Hypothalamus (tissue), 51 donors: ENCODE measurements around the gene TMEM184A.

Source experiments
- DNase-seq, 51 donors: peaks; one replicate each; lab custom pipeline; 2025; lab: John Stamatoyannopoulos, UW

The TMEM184A gene

DNA sequence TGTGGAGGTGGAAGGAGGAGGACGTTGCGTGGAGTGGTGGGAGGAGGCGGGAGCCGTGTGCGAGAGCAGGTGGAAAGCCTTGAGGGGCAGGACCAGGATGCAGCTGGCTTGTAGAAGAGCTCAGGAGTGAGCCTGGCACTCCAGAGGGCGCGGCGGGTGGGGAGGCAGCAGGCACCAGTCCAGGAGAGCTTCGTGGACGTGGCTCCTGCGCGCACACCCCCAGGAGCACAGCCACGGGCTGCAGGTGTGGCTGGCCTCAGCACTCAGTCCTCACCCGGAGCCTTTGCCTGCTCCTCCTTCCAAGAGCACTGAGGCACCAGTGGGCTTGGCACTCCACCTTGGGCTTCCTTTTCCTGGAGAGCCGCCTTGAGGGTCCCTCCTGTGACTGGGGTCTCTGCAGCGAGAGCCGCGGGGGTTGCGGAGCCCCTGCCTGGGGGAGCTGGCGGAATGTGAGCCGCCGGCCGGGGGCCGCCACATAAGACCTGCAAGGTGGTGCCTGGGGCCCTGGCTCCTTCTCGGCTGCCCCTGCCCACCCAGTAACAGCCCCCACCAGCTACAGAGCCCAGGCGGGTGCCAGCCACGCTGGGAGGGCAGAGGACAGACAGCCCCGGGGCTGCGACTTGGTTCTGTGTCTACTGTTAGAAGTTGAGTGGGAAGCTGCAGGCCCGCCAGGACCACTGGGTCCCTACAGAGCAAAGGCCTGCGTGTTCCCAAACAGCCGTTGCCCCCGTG, 14.4 kb downstream of the TMEM184A start:
- no peak for DNase-seq

DNA sequence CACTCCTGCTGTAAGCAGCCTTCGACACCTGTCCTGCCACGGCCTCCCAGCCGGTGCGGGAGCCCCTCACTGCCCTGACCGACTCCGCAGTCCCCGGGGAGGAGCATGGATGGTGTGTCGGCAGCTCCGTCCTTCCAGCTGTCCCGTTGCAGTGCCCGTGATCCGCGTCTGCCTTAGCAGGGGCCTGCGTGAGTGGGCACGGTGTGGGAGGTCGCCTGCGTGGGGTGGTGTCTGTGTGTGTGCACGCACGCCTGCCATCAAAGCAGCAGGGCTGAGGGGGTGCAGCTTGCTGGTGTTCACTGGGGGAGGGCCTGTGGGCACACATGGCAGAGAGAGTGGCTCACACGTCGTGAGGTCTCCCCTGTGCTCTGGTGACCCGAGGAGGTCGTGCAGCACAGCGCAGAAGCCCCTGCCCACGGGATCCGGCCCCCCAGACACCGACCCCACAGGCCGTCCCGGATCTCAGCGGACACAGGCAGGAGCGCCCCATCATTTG, 15.2 kb downstream of the TMEM184A start:
- DNase-seq = peak in 1 of 51 donors; percentile 15

DNA sequence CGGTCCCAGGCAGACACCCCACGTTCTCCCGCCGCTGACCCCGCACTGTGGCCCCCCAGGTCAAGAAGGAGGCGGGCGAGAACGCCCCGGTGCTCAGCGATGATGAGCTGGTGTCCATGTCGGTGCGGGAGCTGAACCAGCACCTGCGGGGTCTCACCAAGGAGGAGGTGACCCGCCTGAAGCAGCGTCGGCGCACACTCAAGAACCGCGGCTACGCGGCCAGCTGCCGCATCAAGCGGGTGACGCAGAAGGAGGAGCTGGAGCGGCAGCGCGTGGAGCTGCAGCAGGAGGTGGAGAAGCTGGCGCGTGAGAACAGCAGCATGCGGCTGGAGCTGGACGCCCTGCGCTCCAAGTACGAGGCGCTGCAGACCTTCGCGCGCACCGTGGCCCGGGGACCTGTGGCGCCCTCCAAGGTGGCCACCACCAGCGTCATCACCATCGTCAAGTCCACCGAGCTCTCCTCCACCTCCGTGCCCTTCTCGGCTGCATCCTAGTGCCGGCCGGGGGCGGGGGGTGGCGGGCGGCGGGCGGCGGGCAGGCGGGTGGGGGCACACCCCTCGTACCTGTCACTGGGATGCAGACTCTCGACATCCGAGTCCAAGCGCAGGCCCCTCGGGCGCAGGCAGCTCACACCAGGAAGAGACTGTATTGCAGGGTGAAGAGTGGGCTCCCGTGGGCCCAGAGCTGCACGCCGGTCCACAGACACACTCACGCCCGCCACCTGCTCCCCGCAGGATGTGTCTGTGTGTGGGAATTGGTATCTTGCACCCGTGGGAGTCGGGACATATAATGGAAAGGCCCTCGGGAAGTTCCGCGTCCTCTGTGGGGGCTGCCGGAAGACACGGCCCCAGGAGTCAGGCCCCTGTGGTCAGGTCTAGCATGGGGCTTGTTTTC, 15.9 kb downstream of the TMEM184A start:
- no peak for DNase-seq

DNA sequence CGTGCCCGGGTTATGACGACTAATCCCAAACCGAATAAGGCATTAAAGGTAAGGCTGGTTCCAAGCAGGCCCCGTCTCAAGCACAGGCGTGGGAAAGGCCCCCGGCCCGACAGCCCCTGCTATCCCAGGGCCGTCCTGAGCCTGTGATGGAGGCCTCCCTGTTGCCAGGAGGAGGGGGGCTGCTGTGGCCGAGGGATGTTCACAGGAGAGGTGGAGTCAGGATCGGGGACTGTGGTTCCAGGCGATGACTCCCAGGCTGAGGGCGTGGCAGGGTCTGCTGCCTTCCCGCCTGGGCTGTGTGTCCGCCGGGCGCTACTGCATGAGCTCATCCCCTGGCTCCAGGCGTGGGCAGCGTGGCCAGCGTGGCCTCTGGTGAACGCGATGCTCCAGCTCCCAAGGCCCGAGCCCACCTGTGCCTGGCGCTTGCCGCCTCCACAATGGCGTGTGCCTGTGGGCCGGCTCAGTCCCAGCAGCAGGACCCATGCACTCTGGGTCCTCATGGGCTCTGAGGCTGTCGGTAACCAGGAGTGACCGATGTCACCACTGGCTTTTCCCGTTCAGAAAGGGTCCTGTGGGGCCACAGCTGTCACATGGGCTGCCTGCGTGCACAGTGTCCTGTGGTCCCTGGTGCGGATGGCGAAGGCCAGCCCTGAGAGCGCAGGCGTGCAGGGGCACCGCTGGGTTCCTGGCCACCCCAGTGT, 16.7 kb downstream of the TMEM184A start:
- DNase-seq = no peak

DNA sequence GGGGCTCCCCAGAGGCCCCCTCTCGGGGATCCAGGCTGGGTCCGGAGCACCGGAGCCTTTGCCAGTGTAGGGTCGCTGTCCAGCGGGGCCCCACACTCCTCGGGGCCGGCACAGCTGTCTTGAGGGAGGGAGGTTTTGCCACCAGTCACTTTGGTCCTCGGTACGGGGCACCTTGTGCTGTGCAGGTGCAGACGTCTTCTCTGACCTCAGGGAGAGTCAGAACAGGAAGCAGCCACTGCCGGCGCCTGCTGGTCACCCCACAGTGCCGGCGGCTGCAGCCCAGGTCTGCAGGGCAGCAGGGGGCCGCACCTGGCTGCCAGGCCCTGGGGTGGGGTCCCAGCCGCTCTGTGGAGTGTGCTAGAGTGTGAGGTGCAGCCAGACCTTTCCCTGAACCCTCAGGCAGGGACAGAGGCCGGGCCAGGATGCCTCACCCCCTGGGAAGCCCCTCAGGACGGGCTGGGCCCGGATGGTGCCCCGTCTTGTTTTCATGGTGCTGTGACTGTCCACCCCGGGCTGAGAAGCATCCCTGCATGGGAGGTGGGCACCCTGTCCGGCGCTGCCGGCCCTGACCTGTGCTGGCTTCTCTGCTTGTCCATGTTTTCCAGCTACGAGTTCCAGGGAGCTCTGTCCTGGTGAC, 17.3 kb downstream of the TMEM184A start:
- DNase-seq = no peak

DNA sequence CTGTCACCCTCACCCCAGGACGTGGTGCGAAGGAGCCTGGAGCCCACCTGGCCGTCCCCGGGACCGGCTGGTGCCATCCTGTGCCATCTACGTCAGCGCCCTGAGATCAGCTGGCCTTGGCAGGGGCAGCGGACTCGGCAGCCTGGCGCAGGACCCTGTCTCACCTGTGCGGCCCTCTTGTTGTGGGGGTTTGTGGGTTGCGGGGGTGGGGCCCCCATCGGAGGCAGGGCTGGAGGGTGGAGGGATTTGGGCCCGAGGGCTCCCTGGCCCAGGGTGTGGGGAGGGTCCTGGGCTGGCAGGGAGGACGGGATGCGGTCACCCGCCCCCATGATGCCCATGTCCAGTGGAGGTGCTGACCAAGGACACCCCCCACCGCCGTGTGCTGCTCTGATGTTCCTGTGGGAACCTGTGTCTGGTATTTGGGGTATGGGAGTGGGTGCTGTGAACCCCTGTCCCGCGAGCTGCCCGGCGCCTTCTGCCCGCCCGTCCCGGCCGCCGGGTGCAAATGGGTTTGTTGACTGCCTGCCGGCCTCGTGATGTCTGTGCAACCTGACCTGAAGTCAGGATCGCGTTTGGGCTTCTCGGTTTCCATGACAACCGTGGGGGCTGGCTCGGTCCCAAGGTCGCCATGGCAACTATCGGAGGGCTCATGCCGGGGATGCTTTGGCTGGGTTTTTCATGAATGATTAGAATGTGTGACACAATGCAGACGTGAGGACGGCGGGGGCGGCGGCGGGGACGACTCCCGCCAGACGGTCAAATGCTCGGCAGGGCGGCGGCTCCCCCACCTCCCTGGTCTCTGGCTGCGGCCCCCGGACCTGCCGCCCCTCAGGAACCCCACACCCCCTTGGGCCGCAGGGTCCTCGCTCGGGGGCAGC, 18.2 kb downstream of the TMEM184A start:
- peak in 35 of 51 donors; percentile 21 to 86 (median 62) for DNase-seq

DNA sequence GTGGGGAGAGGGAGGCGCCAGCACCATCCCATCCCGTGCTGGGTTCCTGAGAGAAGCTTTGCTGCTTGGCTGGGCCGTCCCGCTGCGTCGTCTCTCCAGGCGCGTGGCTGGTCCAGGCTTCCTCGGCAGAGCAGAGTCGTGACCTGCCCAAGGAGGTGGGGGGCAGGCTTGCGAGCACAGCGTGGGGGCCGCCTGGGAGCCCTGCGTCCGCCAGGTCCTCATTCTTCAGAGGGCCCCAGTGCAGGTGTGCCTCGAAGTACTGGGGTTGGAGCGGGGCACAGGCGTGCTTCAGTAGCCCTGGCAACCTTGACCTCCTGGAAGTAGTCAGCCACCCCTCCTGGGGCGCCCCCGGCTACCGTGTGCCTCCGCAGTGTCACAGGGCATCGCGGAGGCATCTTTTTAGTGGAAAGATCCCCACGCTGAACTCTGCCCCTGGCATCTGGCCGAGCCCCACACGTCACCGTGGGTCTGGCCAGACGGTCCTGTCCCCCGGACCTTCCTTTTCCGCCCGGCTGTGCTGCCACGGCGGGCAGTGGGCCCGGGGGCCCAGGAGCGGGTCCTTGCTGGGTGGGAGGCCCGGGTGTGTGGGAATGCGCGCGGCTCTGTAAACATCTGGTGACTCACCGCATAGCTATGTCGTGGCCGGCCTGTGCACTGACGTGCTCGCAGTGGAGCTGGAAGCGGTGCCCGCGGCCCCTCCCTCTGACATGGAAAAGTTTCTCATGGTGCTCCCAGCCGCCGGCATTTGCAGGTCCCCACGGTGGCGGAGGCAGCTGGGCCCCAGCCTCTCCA, 19.1 kb downstream of the TMEM184A start:
- DNase-seq = peak in 35 of 51 donors; percentile 10 to 83 (median 55)

DNA sequence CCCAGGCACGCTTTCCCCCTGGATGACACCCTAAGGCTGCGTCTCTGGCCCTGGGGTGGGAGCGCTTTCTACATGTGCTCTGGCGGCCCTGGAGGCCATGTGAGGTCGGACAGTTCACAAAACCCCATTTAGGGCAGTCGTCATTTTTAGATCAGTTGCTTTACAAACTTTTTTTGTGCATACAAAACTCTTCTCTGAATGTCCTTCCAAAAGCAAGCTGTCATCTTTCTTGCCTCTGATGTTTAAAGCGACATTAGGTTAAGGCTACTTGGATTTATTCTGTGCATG, 19.6 kb downstream of the TMEM184A start:
- no peak for DNase-seq

DNA sequence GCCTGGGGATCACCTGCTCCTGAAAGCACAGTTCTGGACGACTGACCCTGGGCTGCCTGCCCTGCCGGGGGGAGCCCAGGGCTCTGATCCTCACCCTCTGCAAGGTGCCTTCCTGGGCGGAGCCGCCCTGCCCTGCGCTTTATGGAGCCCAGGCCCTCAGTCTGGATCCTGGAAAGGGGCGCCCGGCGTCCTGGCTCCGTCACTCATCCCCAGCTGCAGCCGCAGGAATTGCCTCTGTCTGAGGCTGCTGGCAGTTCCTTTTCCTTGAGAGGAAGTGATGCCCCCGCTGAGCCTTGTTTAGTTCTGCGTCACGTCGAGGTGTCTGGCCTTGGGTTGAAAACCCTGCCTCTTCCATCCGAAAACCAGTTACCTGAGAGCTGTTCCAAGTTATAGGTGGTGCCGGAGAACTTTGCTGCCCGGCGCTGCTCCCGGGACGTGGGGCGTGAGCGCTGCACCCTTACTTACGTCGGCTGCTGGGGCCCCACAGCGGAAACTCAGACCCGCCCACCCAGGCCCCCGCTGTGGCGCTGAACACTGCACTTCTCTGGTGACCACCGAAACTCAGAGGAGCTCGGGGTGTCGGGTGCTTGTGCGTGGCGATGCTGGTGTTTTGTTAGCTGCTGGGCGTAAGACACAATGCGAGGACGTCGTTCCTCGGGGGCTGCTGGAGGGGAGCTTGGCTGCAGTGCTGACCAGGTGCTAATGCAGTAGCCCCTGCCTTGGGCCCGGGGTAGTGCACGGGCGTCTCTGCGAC, 20.1 kb downstream of the TMEM184A start:
- DNase-seq = peak in 6 of 51 donors; percentile 7 to 28 (median 13)

DNA sequence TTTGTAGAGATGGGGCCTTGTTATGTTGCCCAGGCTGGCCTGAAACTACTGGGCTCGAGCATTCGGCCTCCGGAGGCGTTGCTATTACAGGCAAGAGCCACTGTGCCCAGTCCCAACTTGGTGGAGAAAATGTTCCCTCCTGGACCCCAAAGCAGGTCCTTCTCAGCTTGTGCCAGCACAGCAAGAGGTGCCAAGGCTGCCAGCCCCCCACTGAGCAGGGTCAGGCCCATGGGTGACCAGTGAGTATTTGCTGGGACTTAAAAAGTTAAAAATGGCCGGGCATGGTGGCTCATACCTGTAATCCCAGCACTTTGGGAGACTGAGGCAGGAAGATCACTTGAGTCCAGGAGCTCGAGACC, 20.9 kb downstream of the TMEM184A start:
- no peak for DNase-seq

DNA sequence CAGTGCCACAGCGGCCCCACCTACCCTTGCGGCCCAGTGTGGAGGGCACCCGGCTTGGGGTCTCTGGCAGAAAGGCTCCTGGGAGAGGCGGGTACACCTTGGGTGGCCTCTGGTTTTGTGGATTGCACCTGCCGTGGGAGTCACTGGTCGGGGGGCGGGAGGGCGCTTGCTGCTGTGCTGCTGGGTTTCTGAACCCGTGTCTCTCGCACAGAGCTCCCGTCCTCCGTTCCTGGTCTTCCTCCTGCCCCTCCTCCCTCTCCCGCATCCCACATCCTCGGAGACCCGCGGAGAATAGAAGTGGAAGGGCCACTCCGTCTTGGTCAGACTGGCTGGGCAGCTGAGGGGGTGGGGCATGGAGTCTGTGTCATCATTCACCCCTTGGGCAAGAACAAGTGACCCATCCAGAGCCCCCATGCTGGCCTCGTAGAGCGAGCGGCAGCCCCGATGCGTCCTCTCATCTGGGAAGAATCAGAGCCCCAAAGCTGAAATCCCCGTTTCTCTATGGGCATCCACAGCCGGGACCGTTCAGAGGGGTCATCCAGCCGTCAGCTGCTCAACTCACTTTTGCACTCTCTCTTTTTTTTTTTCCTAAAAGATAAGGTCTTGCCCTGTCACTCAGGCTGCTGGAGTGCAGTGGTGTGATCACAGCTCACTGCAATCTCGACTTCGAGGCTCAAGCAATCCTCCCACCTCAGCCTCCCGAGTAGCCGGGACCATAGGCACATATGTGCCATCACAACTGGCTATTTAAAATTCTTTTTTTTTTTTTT, 21.5 kb downstream of the TMEM184A start:
- no peak for DNase-seq

DNA sequence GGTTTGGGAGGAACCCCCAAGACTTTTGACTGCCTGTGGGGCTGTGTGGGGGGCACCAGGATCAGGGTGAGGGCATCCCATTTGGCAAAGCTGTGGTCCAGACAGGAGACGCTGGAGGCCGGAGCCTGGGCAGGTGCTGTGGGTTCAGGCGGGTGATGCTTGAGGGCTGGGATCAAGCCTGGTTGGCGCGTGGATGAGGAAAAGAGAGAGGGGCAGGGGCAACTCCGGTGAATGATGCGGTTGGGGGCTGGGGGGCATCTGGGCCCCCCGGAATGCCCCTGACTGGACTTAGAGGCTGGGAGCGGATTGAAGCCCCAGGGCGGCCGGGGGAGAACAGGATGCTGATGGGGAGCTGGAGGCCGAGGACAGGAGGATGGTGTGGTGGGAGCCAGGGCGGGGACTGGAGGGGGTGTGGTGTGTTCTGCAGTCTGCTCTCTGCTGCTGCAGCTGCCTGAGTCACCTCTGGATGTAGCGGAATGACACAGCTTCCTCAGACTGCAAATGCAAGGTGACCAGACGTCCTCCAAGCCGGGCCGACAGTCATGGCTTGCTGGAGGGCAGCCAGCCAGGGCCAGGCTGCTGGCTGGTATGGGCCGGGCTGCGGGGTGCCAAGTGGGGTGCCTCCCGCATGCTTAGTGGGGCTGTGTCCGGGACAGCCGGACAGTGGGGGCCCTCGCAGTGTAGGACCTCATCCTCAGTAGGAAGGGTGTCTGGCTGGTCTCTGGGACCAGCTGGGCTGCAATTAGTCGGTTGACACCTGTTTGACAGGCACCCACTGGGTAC, 22.3 kb downstream of the TMEM184A start:
- peak in 2 of 51 donors; percentile 25 to 32 for DNase-seq

DNA sequence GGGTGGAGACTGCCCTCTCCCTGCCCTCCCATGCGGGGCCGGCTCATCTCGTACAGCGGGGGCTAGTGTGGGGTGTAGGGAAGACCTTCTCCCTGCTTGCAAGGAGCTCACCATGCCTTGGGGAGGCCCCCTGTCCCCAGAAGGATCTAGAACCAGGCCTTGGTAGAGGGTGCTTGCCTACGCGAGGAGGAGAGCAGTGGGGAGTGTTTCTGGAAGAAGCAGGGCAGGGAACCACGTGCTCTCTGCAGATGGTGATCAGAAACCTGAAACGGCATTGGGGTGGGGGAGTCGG, 22.8 kb downstream of the TMEM184A start:
- DNase-seq = no peak

DNA sequence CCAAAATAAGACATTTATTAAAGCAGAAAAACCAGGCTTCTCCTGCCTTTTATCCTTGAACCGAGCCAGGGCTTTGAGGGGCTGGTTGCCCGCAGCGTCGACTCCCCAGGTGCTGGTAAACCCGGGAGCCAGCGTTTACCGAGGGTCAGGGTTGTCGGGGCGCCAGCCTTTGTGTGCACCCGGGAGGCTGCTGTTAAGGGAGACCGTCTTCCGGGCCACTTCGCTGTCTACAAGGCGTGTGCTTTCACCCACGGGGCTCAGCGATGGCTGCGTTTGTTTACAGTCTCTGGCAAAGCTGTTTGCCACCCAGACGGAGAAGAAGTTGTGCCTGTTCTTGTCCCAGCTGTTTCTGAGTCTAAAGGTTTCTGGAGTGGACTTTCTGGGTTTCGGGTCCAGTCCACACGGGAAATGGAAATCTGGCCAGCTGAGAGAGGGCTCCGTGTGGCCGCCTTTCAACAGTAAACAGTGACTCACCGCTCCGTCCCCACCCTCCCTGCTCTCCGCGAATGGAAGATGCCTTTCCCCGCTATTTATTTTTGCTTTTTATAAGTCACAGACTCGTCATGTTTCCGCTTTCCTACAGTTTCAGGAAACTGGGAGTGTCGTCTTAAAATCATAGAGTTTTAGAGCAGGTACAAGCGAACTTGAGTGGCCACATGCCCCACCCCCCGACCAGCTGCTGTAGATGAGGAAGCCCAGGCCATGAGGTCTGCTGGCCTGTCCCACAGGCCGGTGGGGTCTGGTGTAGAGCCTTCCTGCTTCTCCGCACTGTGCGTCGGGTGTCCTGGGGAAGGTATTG, 23.4 kb downstream of the TMEM184A start:
- DNase-seq = peak in 23 of 51 donors; percentile 9 to 77 (median 47)

DNA sequence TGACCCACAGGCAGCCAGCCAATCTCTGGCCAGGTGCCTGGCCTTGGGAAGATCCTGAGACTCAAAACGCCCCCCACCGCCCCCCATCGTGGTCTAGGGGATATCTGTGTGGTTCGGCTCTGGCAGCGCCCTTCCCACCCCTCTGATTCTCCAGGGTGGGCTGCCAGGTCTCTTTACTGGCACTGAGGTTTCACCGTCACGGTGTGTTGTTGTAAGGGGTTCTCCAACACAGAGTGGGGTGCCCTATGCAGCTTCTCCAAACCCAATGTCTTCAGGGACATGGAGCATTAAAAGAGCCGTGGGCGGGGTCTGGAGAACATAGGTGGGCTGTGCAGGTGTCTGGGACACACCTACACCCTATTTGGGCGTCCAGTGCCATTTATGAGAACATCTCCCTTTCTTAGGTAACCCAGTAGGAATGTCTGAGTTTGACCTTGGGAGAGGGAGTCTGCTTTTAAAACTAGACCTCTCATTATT, 24.0 kb downstream of the TMEM184A start:
- DNase-seq = no peak
